Naive thymus-derived CD4-positive, alpha-beta T cell (primary cell): ENCODE measurements around the gene HEYL. TPM values are rescaled to one million over a fixed set of nuclear protein-coding genes. Genes with fewer than 3 reads are reported as not detected.

ENCODE experiments used
- ATAC-seq: fragments of 150-1000 bp; cut with Tn5 transposase; 2 replicates; pipeline ENCODE4 v1.10.0; 2021; ENCODE audit warnings: mild to moderate bottlenecking, moderate library complexity
- CTCF ChIA-PET: fragments of 350-600 bp; sonication (Branson Sonifier 250); formaldehyde crosslinking; loops from one replicate; lab custom pipeline; 2021; ENCODE audit warnings: antibody characterized with exemption; lab: Charles Lee
- POLR2A ChIA-PET: fragments of 350-600 bp; sonication (Branson Sonifier 250); formaldehyde crosslinking; loops from one replicate; lab custom pipeline; 2021; ENCODE audit warnings: antibody characterized with exemption, inconsistent platforms; lab: Charles Lee
- DNase-seq, 9 donors: peaks; one replicate each; pipeline versions ENCODE4 v3.0.0 to v3.0.0-alpha.2; 2020 to 2022; ENCODE audit warnings: mixed read lengths in 1 of 9
- H3K27ac ChIP-seq: one replicate; pipeline ENCODE4 v1.7.0; 2013; ENCODE audit warnings: mild to moderate bottlenecking, low read depth, low read length, moderate library complexity
- H3K27me3 ChIP-seq, 2 donors: one replicate each; pipeline ENCODE4 v1.7.0; 2013; ENCODE audit warnings: low read length in 2 of 2, mild to moderate bottlenecking in 2 of 2, moderate library complexity in 2 of 2; ENCODE audit not compliant: control insufficient read depth in 2 of 2, insufficient read depth in 2 of 2
- H3K36me3 ChIP-seq, 3 experiments: 1 replicate in 2 of 3; 2 replicates in 1 of 3; pipeline ENCODE4 v1.7.0; 2013; ENCODE audit warnings: low read length in 3 of 3, mild to moderate bottlenecking in 3 of 3, moderate library complexity in 1 of 3; ENCODE audit not compliant: insufficient read depth in 3 of 3, control insufficient read depth in 2 of 3
- H3K4me1 ChIP-seq, 2 donors: one replicate each; pipeline ENCODE4 v1.7.0; 2013; ENCODE audit warnings: low read length in 2 of 2, mild to moderate bottlenecking in 2 of 2, moderate library complexity in 1 of 2; ENCODE audit not compliant: control insufficient read depth in 2 of 2, insufficient read depth in 2 of 2
- H3K4me3 ChIP-seq: 2 replicates; pipeline ENCODE4 v1.7.0; 2013; ENCODE audit warnings: mild to moderate bottlenecking, low read length
- H3K9me3 ChIP-seq, 3 experiments: 1 replicate in 2 of 3; 2 replicates in 1 of 3; pipeline ENCODE4 v1.7.0; 2013; ENCODE audit warnings: low read length in 3 of 3; ENCODE audit not compliant: control insufficient read depth in 2 of 3
- H3K27ac Mint-ChIP-seq, 9 donors: one replicate each; pipeline ENCODE4 v1.8.0; 2020 to 2022; ENCODE audit warnings: mixed read lengths in 9 of 9, mild to moderate bottlenecking in 8 of 9, moderate library complexity in 5 of 9, inconsistent platforms in 2 of 9
- H3K27me3 Mint-ChIP-seq, 5 donors: one replicate each; pipeline ENCODE4 v1.8.0; 2021 to 2022; ENCODE audit warnings: mixed read lengths in 5 of 5, mild to moderate bottlenecking in 1 of 5
- H3K36me3 Mint-ChIP-seq, 5 donors: one replicate each; pipeline ENCODE4 v1.8.0; 2020 to 2022; ENCODE audit warnings: mixed read lengths in 5 of 5, mild to moderate bottlenecking in 3 of 5, inconsistent platforms in 1 of 5
- H3K4me1 Mint-ChIP-seq, 7 donors: one replicate each; pipeline ENCODE4 v1.8.0; 2020 to 2022; ENCODE audit warnings: mixed read lengths in 7 of 7, mild to moderate bottlenecking in 3 of 7, inconsistent platforms in 1 of 7
- H3K4me3 Mint-ChIP-seq, 10 donors: one replicate each; pipeline ENCODE4 v1.8.0; 2020 to 2022; ENCODE audit warnings: mild to moderate bottlenecking in 10 of 10, mixed read lengths in 10 of 10, moderate library complexity in 6 of 10, inconsistent platforms in 2 of 10
- H3K9me3 Mint-ChIP-seq, 11 donors: one replicate each; pipeline ENCODE4 v1.8.0; 2020 to 2022; ENCODE audit warnings: mixed read lengths in 11 of 11, mild to moderate bottlenecking in 4 of 11, inconsistent platforms in 1 of 11, moderate library complexity in 1 of 11
- intact Hi-C, 2 donors: fragments of 100-400 bp; cut with micrococcal nuclease; formaldehyde crosslinking; loops; one replicate each; pipeline ENCODE4 v1.15.1; 2023
- polyA plus RNA-seq, 2 donors: library from polyadenylated mRNA; unstranded; fragments of 300-500 nt; fragmentation: Illumina TruSeq; gene quantifications; one replicate each; pipeline ENCODE4 v1.2.3, GENCODE V29; 2021
- total RNA-seq, 6 experiments: library from RNA in 5 of 6; stranded (reverse) in 5 of 6; gene quantifications; 1 replicate in 5 of 6; 2 replicates in 1 of 6; pipeline ENCODE4 v1.2.3 and lab custom pipeline; 2021 to 2026

HEYL gene
- total and polyA plus RNA-seq, 7 experiments from 2014 or later: 0.08 to 0.18 (median 0.16) TPM; not detected in 4

DNA sequence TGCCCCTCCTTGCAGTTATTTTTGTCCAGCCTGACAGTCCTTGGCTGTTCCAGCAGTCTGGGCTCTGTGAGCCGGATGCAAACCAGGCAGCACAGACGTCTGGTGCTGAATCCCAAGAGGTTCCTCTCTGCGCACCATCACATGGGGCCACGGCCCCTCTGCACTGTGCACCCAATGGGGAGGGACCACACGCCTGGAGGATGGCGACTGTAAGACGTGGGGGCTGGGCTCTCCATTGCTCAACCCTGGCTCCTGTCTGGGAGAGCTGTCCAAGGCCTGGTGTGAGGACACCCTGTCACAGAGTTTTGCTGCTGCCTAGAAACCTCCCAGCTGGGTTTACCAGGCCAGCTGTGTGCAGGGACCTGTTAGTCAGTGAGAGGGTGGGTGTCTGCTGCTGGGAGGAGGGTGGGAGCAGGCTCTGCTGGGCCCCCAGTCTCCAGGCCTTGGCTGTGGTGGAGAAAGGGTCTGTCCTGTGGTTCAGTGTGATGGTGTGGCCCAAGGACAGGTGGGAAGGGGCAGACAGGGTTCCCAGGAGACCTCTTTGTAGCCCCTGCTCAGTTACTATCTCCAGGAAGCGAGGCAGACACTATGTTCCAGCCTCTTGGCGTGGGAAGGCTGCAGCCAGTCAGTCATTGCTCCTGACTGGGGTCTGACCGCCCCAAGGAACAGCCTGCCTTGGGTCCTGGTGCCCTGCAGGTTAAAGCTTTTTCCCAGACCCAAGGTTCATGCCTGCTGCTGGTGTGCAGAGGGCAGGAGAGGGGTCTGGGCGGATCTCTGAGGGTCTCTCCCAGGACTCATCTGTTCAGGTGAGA is 13.8 kb downstream of the HEYL start:
- CTCF ChIA-PET: no interaction called here
- peaks cover 0 to 10% (median 9%) of the 10 kb centered on the region in 5 donors for H3K27me3 Mint-ChIP-seq
- H3K27me3 ChIP-seq: no peaks in the 10 kb centered on the region
- POLR2A ChIA-PET: no interaction called here
- no peaks in the 10 kb centered on the region for H3K36me3 ChIP-seq
- DNase-seq (no peak), ATAC-seq (no peak)
- no peaks in the 10 kb centered on the region for H3K4me1 ChIP-seq
- peaks cover 0 to 3% (median 0%) of the 10 kb centered on the region in 7 donors for H3K4me1 Mint-ChIP-seq
- H3K9me3 ChIP-seq: no peaks in the 10 kb centered on the region
- no peak overlapping the region for H3K4me3 Mint-ChIP-seq
- intact Hi-C loops: no loop called here
- no peak overlapping the region for H3K27ac ChIP-seq
- H3K4me3 ChIP-seq: no peak overlapping the region
- no peak overlapping the region for H3K27ac Mint-ChIP-seq
- H3K36me3 Mint-ChIP-seq: no peaks in the 10 kb centered on the region
- no peaks in the 10 kb centered on the region for H3K9me3 Mint-ChIP-seq

DNA sequence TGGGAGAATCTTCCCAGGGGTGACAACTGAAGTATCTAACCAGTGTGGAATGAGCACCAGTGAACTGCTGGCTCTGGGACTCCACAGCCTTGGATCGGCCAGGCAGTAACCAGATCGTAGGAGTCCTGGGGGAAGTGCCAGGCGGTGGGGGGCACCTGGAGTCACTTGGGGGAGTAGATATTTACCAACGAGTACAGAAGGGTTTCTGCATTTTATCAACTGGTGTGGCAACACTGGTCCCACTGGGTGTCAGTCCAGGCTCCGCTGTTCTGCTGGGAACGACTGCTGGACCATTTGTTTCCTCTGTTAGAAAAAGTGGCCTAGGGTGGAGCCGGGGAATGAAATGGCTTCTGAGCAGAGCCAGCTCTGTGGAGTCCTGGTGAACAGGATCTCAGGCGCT is 14.4 kb downstream of the HEYL start:
- Histone ChIP-seq H3K4me1 (no peaks in the 10 kb centered on the region), H3K9me3 (no peaks in the 10 kb centered on the region), H3K4me3 (no peak overlapping the region), H3K36me3 (no peaks in the 10 kb centered on the region), H3K27me3 (no peaks in the 10 kb centered on the region), H3K27ac (no peak overlapping the region)
- Mint-ChIP-seq H3K4me3 (no peak overlapping the region), H3K9me3 (peaks cover 0 to 2% (median 0%) of the 10 kb centered on the region in 11 donors), H3K27ac (no peak overlapping the region), H3K36me3 (no peaks in the 10 kb centered on the region), H3K27me3 (peaks cover 0 to 10% (median 9%) of the 10 kb centered on the region in 5 donors), H3K4me1 (peaks cover 0 to 3% (median 0%) of the 10 kb centered on the region in 7 donors)
- ChIA-PET POLR2A (no interaction called here), CTCF (no interaction called here)
- intact Hi-C loops: no loop called here
- no peak for ATAC-seq
- no peak for DNase-seq

DNA sequence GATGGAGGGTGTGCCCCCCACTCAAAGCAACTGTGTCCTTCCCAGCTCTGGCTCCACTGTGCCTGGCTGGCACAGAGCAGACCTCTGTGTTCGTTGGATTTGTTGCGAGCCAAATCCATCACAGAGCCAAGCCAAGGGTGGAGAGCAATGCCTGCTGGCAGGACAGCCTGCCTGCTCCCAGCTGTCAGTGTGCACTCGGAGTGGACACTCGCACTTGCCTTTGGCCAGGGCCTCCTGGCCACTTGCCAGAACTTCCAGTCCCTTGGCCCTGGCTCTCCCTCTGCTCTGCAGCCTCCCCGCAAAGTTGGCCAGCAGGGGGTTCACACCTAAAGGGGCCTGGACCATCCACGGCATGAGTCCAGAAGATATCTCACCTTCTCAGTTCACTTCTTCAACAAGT is 16.4 kb downstream of the HEYL start:
- no peaks in the 10 kb centered on the region for H3K27me3 ChIP-seq
- intact Hi-C loops: no loop called here
- Mint-ChIP-seq H3K27ac (peak overlapping the region in 1 of 9 donors; percentile 56), H3K36me3 (no peaks in the 10 kb centered on the region), H3K4me1 (peaks cover 0 to 3% (median 0%) of the 10 kb centered on the region in 7 donors), H3K9me3 (peaks cover 0 to 2% (median 0%) of the 10 kb centered on the region in 11 donors), H3K4me3 (no peak overlapping the region), H3K27me3 (peaks cover 0 to 10% (median 9%) of the 10 kb centered on the region in 5 donors)
- no peak for ATAC-seq
- DNase-seq: no peak
- H3K36me3 ChIP-seq: no peaks in the 10 kb centered on the region
- H3K4me3 ChIP-seq: no peak overlapping the region
- no peaks in the 10 kb centered on the region for H3K4me1 ChIP-seq
- no peaks in the 10 kb centered on the region for H3K9me3 ChIP-seq
- POLR2A ChIA-PET: no interaction called here
- no peak overlapping the region for H3K27ac ChIP-seq
- CTCF ChIA-PET: no interaction called here

DNA sequence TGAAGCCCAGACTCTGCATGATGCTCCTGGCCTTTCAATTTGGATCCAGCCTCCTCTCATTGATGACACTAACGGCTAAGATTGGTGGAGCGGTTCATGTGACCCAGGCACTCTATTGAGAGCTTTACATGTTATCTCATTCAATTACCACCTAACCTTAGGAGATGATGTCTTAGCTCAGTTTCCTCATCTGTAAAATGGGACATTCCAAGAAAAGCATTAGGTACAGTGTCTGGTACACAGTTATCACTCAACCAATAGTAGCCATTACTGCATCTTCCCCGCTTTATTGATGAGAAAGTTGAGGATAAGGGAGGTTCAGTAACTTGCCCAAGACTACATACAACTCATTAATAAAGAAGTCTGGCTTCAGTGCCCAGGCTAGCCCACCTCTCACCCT is 17.0 kb downstream of the HEYL start:
- peaks cover 0 to 2% (median 0%) of the 10 kb centered on the region in 11 donors for H3K9me3 Mint-ChIP-seq
- POLR2A ChIA-PET: no interaction called here
- no peaks in the 10 kb centered on the region for H3K9me3 ChIP-seq

DNA sequence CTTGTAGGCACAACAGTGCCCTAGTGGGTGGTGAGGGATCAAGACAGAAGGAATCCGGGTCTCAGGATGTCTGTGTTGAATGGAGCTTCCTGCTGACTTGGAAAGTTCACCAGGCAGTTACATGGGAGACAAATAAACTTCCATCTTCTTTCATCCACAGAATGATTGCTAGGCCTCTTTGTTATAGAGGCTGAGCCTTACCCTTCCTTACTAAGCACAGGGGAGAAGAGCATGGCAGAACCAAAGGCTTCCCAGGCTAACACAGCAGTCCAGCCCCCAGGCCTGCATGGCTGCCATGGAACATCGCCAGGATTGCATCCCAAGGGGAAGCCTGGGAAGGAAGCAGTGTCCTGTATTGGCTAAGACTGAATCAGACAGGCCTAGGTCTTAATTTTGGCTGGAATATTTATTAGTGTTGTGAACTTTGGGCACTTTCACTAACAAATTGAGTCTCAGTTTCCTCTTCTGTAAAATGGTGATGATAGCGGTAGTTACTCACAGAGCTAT is 18.7 kb downstream of the HEYL start:
- ChIA-PET POLR2A (no interaction called here), CTCF (interaction anchor here (0.9 to 1.3 kb wide), 2 partner anchors 12 to 33 kb away, joined by 3 to 4 read pairs; no protein-coding TSS in a partner anchor)
- Histone ChIP-seq H3K9me3 (no peaks in the 10 kb centered on the region), H3K27ac (no peak overlapping the region), H3K27me3 (no peaks in the 10 kb centered on the region), H3K4me1 (no peaks in the 10 kb centered on the region), H3K36me3 (no peaks in the 10 kb centered on the region), H3K4me3 (no peak overlapping the region)
- H3K27ac Mint-ChIP-seq: no peak overlapping the region
- intact Hi-C loops: no loop called here
- ATAC-seq (no peak), DNase-seq (no peak)
- H3K4me3 Mint-ChIP-seq: no peak overlapping the region
- peaks cover 0 to 22% (median 9%) of the 10 kb centered on the region in 5 donors for H3K27me3 Mint-ChIP-seq
- H3K9me3 Mint-ChIP-seq: peaks cover 0 to 2% (median 0%) of the 10 kb centered on the region in 11 donors
- H3K4me1 Mint-ChIP-seq: peaks cover 0 to 2% (median 0%) of the 10 kb centered on the region in 7 donors
- H3K36me3 Mint-ChIP-seq: no peaks in the 10 kb centered on the region

More for the DNA sequence above, 17.0 kb downstream of the HEYL start:
- Histone ChIP-seq H3K4me1 (no peaks in the 10 kb centered on the region), H3K4me3 (no peak overlapping the region), H3K27ac (no peak overlapping the region), H3K27me3 (no peaks in the 10 kb centered on the region), H3K36me3 (no peaks in the 10 kb centered on the region)
- no peak overlapping the region for H3K27ac Mint-ChIP-seq
- H3K4me3 Mint-ChIP-seq: no peak overlapping the region
- intact Hi-C loops: no loop called here
- H3K36me3 Mint-ChIP-seq: no peaks in the 10 kb centered on the region
- peaks cover 0 to 3% (median 0%) of the 10 kb centered on the region in 7 donors for H3K4me1 Mint-ChIP-seq
- H3K27me3 Mint-ChIP-seq: peaks cover 0 to 12% (median 9%) of the 10 kb centered on the region in 5 donors
- CTCF ChIA-PET: no interaction called here
- DNase-seq (no peak), ATAC-seq (no peak)

DNA sequence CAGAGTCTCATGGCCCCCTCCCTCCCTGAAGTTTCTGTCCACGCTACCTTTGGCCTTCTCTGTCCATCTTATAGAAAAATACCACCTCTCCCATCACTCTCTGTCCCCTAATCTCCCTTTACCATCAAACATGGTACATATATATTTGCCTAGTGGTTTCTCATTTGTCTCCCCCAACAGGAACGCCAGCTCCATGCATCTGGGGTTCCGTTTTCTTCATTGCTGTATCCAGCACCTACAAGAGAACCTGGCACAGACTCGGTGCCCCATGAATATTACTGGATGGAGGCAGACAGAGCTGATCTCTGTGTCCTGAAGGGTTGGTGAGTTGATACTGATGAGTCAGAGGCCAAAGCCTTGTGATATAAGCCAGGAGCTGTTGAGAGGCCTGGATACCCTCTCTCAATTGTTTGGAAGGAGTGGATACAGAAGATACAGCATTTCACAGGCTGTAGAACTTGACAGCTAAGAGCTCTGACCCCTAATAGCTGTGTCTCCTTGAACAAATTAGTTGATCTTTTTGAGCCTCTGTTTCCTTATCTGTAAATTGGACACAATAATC is 21.9 kb downstream of the HEYL start:
- ATAC-seq (no peak), DNase-seq (no peak)
- H3K9me3 ChIP-seq: no peaks in the 10 kb centered on the region
- POLR2A ChIA-PET: interaction anchor here (1.0 kb wide), 1 partner anchor 116 kb away, joined by 3 read pairs; no protein-coding TSS in a partner anchor
- H3K27me3 ChIP-seq: no peaks in the 10 kb centered on the region
- no peak overlapping the region for H3K27ac ChIP-seq
- intact Hi-C loops: no loop called here
- Mint-ChIP-seq H3K4me1 (no peaks in the 10 kb centered on the region), H3K27ac (peak overlapping the region in 1 of 9 donors; percentile 21), H3K4me3 (no peak overlapping the region), H3K27me3 (peaks cover 0 to 14% (median 0%) of the 10 kb centered on the region in 5 donors), H3K36me3 (no peaks in the 10 kb centered on the region), H3K9me3 (peaks cover 0 to 2% (median 0%) of the 10 kb centered on the region in 11 donors)
- no peaks in the 10 kb centered on the region for H3K36me3 ChIP-seq
- CTCF ChIA-PET: interaction anchor here (1.2 to 1.7 kb wide), 2 partner anchors 9 to 11 kb away, joined by 3 to 5 read pairs; no protein-coding TSS in a partner anchor
- no peak overlapping the region for H3K4me3 ChIP-seq
- no peaks in the 10 kb centered on the region for H3K4me1 ChIP-seq
